WTC11 (cell line): ENCODE data around the gene RUBCN. TPM values are rescaled to one million over a fixed set of nuclear protein-coding genes. Genes with fewer than 3 reads are reported as not detected.

Source experiments
- ATAC-seq: fragments of 200-7000 bp; cut with Tn5 transposase; 2 replicates; pipeline ENCODE4 v1.10.0; 2021; ENCODE audit warnings: mild to moderate bottlenecking, moderate library complexity
- CTCF ChIA-PET: fragments of 300-600 bp; sonication (Branson Sonifier 250); formaldehyde crosslinking; loops from one replicate; lab custom pipeline; 2021; ENCODE audit warnings: antibody characterized with exemption; lab: Charles Lee
- POLR2A ChIA-PET: fragments of 350-600 bp; sonication (Branson Sonifier 250); formaldehyde crosslinking; loops from one replicate; lab custom pipeline; 2021; ENCODE audit warnings: antibody characterized with exemption; lab: Charles Lee
- DNase-seq: peaks from one replicate; pipeline ENCODE4 v3.0.0; 2021; ENCODE audit warnings: low spot score
- H3K27ac Mint-ChIP-seq: 2 replicates; pipeline ENCODE4 v1.8.0; 2021; ENCODE audit warnings: mixed read lengths
- H3K27me3 Mint-ChIP-seq: 2 replicates; pipeline ENCODE4 v1.8.0; 2021; ENCODE audit warnings: low read depth, mild to moderate bottlenecking, moderate library complexity, mixed read lengths
- H3K36me3 Mint-ChIP-seq: 2 replicates; pipeline ENCODE4 v1.8.0; 2021; ENCODE audit warnings: mixed read lengths
- H3K4me1 Mint-ChIP-seq: 2 replicates; pipeline ENCODE4 v1.8.0; 2022; ENCODE audit warnings: mixed read lengths
- H3K4me3 Mint-ChIP-seq: 2 replicates; pipeline ENCODE4 v1.8.0; 2021; ENCODE audit warnings: mild to moderate bottlenecking, moderate library complexity, mixed read lengths
- H3K9me3 Mint-ChIP-seq: 2 replicates; pipeline ENCODE4 v1.8.0; 2021; ENCODE audit warnings: mixed read lengths
- CDX4 ChIP-seq: fragments of 250-450 bp; sonication (Bioruptor Pico); IDR thresholded peaks from 2 replicates; pipeline ENCODE4 v1.9.0; 2021; ENCODE audit warnings: moderate library complexity, mild to moderate bottlenecking, inconsistent platforms, borderline replicate concordance
- CTCF ChIP-seq: fragments of 200-600 bp; IDR thresholded peaks from 2 replicates; pipeline ENCODE4 v1.8.0; 2022; ENCODE audit warnings: antibody characterized with exemption
- E2F1 ChIP-seq: sonication (generic); formaldehyde crosslinking; IDR thresholded peaks from 2 replicates; pipeline ENCODE4 v1.8.0; 2022; ENCODE audit warnings: mild to moderate bottlenecking, missing genetic modification reagents
- E2F4 ChIP-seq: sonication (generic); formaldehyde crosslinking; IDR thresholded peaks from 2 replicates; pipeline ENCODE4 v1.8.1; 2022; ENCODE audit warnings: low read depth, mild to moderate bottlenecking, moderate library complexity, missing genetic modification reagents, borderline replicate concordance
- EMX1 ChIP-seq: fragments of 250-450 bp; sonication (Bioruptor Pico); IDR thresholded peaks from 2 replicates; pipeline ENCODE4 v1.8.0; 2021; ENCODE audit warnings: mild to moderate bottlenecking
- ESRRA ChIP-seq: sonication (generic); formaldehyde crosslinking; IDR thresholded peaks from 2 replicates; pipeline ENCODE4 v1.8.1; 2022; ENCODE audit warnings: mild to moderate bottlenecking, missing genetic modification reagents, borderline replicate concordance
- FOXK1 ChIP-seq: sonication (generic); formaldehyde crosslinking; IDR thresholded peaks from 2 replicates; pipeline ENCODE4 v1.8.0; 2022; ENCODE audit warnings: mild to moderate bottlenecking, moderate library complexity, missing genetic modification reagents
- FOXP4 ChIP-seq: sonication (generic); formaldehyde crosslinking; IDR thresholded peaks from 2 replicates; pipeline ENCODE4 v1.8.0; 2022; ENCODE audit warnings: mild to moderate bottlenecking, missing genetic modification reagents
- GABPB1 ChIP-seq: sonication (generic); formaldehyde crosslinking; IDR thresholded peaks from 2 replicates; pipeline ENCODE4 v1.8.1; 2023; ENCODE audit warnings: mild to moderate bottlenecking, missing genetic modification reagents
- IRF2 ChIP-seq: sonication (generic); formaldehyde crosslinking; IDR thresholded peaks from 2 replicates; pipeline ENCODE4 v1.8.0; 2022; ENCODE audit warnings: low read depth, missing genetic modification reagents, borderline replicate concordance
- NR2C2 ChIP-seq: sonication (generic); formaldehyde crosslinking; IDR thresholded peaks from 2 replicates; pipeline ENCODE4 v1.8.0; 2022; ENCODE audit warnings: mild to moderate bottlenecking, missing genetic modification reagents
- RELA ChIP-seq: sonication (generic); formaldehyde crosslinking; IDR thresholded peaks from 2 replicates; pipeline ENCODE4 v1.8.1; 2022; ENCODE audit warnings: missing genetic modification reagents, mild to moderate bottlenecking, borderline replicate concordance
- SMAD3 ChIP-seq: sonication (generic); formaldehyde crosslinking; IDR thresholded peaks from 2 replicates; pipeline ENCODE4 v1.8.0; 2022; ENCODE audit warnings: missing genetic modification reagents, mild to moderate bottlenecking, borderline replicate concordance
- TEAD4 ChIP-seq: sonication (generic); formaldehyde crosslinking; IDR thresholded peaks from 2 replicates; pipeline ENCODE4 v1.8.0; 2022; ENCODE audit warnings: mild to moderate bottlenecking, missing genetic modification reagents
- TP53 ChIP-seq: sonication (generic); formaldehyde crosslinking; IDR thresholded peaks from 2 replicates; pipeline ENCODE4 v1.8.1; 2023; ENCODE audit warnings: mild to moderate bottlenecking, missing genetic modification reagents
- USF1 ChIP-seq: sonication (generic); formaldehyde crosslinking; IDR thresholded peaks from 2 replicates; pipeline ENCODE4 v1.8.0; 2022; ENCODE audit warnings: mild to moderate bottlenecking, missing genetic modification reagents
- ZNF232 ChIP-seq: sonication (generic); formaldehyde crosslinking; IDR thresholded peaks from 2 replicates; pipeline ENCODE4 v1.8.0; 2022; ENCODE audit warnings: mild to moderate bottlenecking, missing genetic modification reagents
- ZNF396 ChIP-seq: fragments of 250-450 bp; sonication (Bioruptor Pico); IDR thresholded peaks from 2 replicates; pipeline ENCODE4 v1.8.0; 2021; ENCODE audit warnings: mild to moderate bottlenecking, moderate library complexity, borderline replicate concordance
- ZNF423 ChIP-seq: fragments of 250-450 bp; sonication (Bioruptor Pico); IDR thresholded peaks from 2 replicates; pipeline ENCODE4 v2.1.2; 2022; ENCODE audit warnings: mild to moderate bottlenecking, moderate library complexity
- ZNF425 ChIP-seq: fragments of 250-450 bp; sonication (Bioruptor Pico); conservative IDR thresholded peaks from 2 replicates; pipeline ENCODE4 v1.9.0; 2021; ENCODE audit warnings: mild to moderate bottlenecking
- ZSCAN18 ChIP-seq: fragments of 250-450 bp; sonication (Bioruptor Pico); IDR thresholded peaks from 2 replicates; pipeline ENCODE4 v2.1.2; 2022; ENCODE audit warnings: mild to moderate bottlenecking, moderate library complexity
- total RNA-seq: library from RNA; stranded (reverse); gene quantifications from 3 replicates; pipeline ENCODE4 v1.2.3, GENCODE V29; 2021

Gene RUBCN
- total RNA-seq, 1 experiment from 2014 or later: 22.9 TPM

GRCh38 chr3:197750396-197750831 lies 13.7 kb upstream of the RUBCN start:
- peak; percentile 51 for DNase-seq
- CTCF ChIA-PET: interaction anchor here (0.6 to 1.1 kb wide), 2 partner anchors 14 to 69 kb away, joined by 3 to 4 read pairs; no protein-coding TSS in a partner anchor
- peak overlapping the region; percentile 88 for H3K4me3 Mint-ChIP-seq
- H3K27ac Mint-ChIP-seq: peak overlapping the region; percentile 49; the same call in 1 of the 2 replicates
- POLR2A ChIA-PET: no interaction called here
- H3K36me3 Mint-ChIP-seq: no peaks in the 10 kb centered on the region
- peaks cover 30% of the 10 kb centered on the region for H3K27me3 Mint-ChIP-seq
- no peaks in the 10 kb centered on the region for H3K9me3 Mint-ChIP-seq
- TF ChIP-seq IRF2 (CRISPR knock-in tag): no peak
- no peak for TF ChIP-seq ZNF425
- TF ChIP-seq ZNF423 (CRISPR knock-in tag): no peak
- no peak for TF ChIP-seq CDX4
- no peak for TF ChIP-seq TEAD4 (CRISPR knock-in tag)
- TF ChIP-seq ESRRA (CRISPR knock-in tag): no peak
- no peak for TF ChIP-seq NR2C2 (CRISPR knock-in tag)
- TF ChIP-seq USF1 (CRISPR knock-in tag): no peak
- TF ChIP-seq E2F1 (CRISPR knock-in tag): no peak
- TF ChIP-seq EMX1 (CRISPR knock-in tag): no peak
- peaks cover 29% of the 10 kb centered on the region for H3K4me1 Mint-ChIP-seq
- peak; percentile 68 for ATAC-seq

GRCh38 chr3:197749601-197750395 lies 13.1 kb upstream of the RUBCN start, which contains the start of gene FYTTD1:
FYTTD1 (plus strand) TSS chr3:197749883; CDS start chr3:197749972, 89 bp downstream.
- CTCF ChIA-PET: interaction anchor here (0.6 to 1.1 kb wide), 2 partner anchors 14 to 68 kb away, joined by 3 to 4 read pairs; no protein-coding TSS in a partner anchor
- peak; percentile 74 for DNase-seq
- POLR2A ChIA-PET: no interaction called here
- peaks cover 29% of the 10 kb centered on the region for H3K4me1 Mint-ChIP-seq
- no peaks in the 10 kb centered on the region for H3K9me3 Mint-ChIP-seq
- peak within 1 kb of the TSS; percentile 84; the same call in 1 of the 2 replicates for H3K27ac Mint-ChIP-seq
- peaks cover 30% of the 10 kb centered on the region for H3K27me3 Mint-ChIP-seq
- H3K36me3 Mint-ChIP-seq: no peaks in the 10 kb centered on the region
- ATAC-seq: peak; percentile 78
- peak within 1 kb of the TSS; percentile 89 for H3K4me3 Mint-ChIP-seq
- TF ChIP-seq FOXK1 (CRISPR knock-in tag) (0 out of 2 replicates have a peak, but pooled peaks have one; percentile 11), RELA (CRISPR knock-in tag) (no peak), TP53 (CRISPR knock-in tag) (no peak), FOXP4 (peak; percentile 82; the same call in 1 of the 2 replicates), GABPB1 (CRISPR knock-in tag) (peak; percentile 24; the same call in 1 of the 2 replicates), ZNF396 (CRISPR knock-in tag) (no peak), CTCF (no peak), ZNF232 (CRISPR knock-in tag) (no peak), E2F4 (no peak), CDX4 (no peak), ESRRA (CRISPR knock-in tag) (peak; percentile 55; the same call in 1 of the 2 replicates), ZSCAN18 (CRISPR knock-in tag) (no peak), SMAD3 (CRISPR knock-in tag) (no peak)
